ENCODE measurements around the gene GHITM. TPM values are rescaled to one million over a fixed set of nuclear protein-coding genes. Genes with fewer than 3 reads are reported as not detected.
A peak's percentile ranks its signal among the peaks of the same experiment; 100 is the strongest.

GHITM gene
- total RNA-seq, 1 donor from 2014 or later, result 114 TPM

DNA sequence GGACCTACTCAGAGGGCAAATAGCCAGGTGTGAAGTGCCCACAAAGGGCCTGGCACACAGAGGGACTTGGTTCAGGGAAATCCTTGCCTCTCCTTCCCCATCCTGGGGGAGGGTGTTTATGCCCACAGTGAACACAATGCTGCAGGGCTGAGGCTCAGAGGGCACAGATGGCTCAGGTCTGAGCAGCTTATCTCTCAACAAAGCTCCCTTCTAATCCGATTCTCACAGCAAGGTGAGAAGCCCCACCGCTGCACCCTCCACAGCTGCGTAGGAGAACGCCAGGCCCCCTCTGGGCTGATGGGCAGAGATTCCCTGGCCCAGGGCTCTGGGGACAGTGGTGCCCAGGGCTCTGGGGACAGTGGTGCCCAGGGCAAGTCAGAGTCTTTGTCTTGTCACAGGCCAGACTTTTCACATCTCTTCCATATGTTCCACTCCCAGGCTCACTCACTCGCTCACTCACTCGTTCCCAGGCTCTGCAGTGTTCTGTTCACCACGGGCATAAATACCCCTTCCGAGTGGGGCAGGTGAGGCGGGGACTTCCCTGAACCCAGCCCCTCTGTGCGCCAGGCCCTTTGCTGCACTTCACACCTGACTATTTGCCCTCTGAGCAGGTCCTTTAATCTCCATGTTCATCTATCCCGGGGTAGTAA is 46.3 kb downstream of the GHITM start:
- Mint-ChIP-seq H3K9me3 (no peaks in the 10 kb centered on the region), H3K27me3 (peaks cover 20% of the 10 kb centered on the region), H3K4me3 (no peak overlapping the region), H3K4me1 (ENCODE audit: unreplicated experiment) (no peaks in the 10 kb centered on the region), H3K36me3 (no peaks in the 10 kb centered on the region), H3K27ac (no peak overlapping the region)
- no peak for DNase-seq (ENCODE audit: extremely low spot score, unreplicated experiment)
- TF ChIP-seq CTCF (conservative IDR thresholded peaks at IDR 0.05), result no peak

DNA sequence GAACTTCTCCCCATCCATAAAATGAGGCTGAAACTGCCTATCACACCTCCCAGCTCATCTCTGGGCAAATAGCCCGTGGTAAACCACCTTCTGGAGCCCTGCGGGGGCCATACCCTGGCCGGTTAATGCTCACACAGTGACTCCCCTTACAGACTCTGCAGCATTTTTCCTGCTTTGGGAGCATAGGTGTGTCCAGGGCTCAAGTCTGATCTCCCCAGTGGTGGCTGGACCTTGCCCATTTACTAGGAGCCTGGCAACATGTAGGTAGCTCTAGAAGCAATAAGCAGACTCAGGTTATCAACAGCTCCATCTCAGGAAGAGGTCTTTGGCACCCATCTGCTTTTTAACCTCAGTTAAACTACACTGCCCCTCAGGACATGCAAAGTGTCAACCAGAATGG is 49.5 kb downstream of the GHITM start:
- no peaks in the 10 kb centered on the region for H3K4me1 Mint-ChIP-seq (ENCODE audit: unreplicated experiment)
- peaks cover 44% of the 10 kb centered on the region for H3K27me3 Mint-ChIP-seq
- H3K4me3 Mint-ChIP-seq, result no peak overlapping the region
- H3K9me3 Mint-ChIP-seq, result no peaks in the 10 kb centered on the region
- DNase-seq (ENCODE audit: extremely low spot score, unreplicated experiment), result no peak
- H3K36me3 Mint-ChIP-seq, result no peaks in the 10 kb centered on the region
- TF ChIP-seq CTCF (conservative IDR thresholded peaks at IDR 0.05), result no peak
- H3K27ac Mint-ChIP-seq, result no peak overlapping the region

- H3K27ac Mint-ChIP-seq, result no peak overlapping the region
- H3K4me1 Mint-ChIP-seq (ENCODE audit: unreplicated experiment), result no peaks in the 10 kb centered on the region
- H3K27me3 Mint-ChIP-seq, result peaks cover 55% of the 10 kb centered on the region
- H3K36me3 Mint-ChIP-seq, result no peaks in the 10 kb centered on the region
- DNase-seq (ENCODE audit: extremely low spot score, unreplicated experiment), result no peak
- TF ChIP-seq CTCF (conservative IDR thresholded peaks at IDR 0.05), result no peak
- no peaks in the 10 kb centered on the region for H3K9me3 Mint-ChIP-seq
- H3K4me3 Mint-ChIP-seq, result no peak overlapping the region
Observed at GRCh38 chr10:84190621-84191020, 51.3 kb downstream of the GHITM start.

DNA sequence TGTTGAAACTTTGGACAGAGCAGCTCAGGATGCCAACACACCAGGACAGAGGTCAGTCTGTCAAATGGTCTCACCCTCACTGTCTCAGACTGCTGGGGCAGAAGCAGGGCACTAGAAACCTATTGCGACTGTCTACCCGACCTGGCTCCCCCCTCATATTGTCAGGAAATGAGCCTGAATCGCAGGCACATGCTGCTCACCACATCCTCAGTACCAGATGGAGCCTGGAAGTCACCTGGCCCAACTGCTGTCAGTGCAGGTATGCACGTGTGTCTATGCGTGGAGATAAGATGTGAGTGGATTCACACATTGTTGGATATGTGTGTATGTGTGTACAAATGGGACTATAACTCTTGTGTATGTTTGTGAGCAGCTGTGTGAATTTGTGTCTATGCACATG is 51.8 kb downstream of the GHITM start:
- no peak for DNase-seq (ENCODE audit: extremely low spot score, unreplicated experiment)
- Mint-ChIP-seq H3K4me1 (ENCODE audit: unreplicated experiment) (no peaks in the 10 kb centered on the region), H3K27ac (no peak overlapping the region), H3K4me3 (no peak overlapping the region), H3K9me3 (no peaks in the 10 kb centered on the region), H3K36me3 (no peaks in the 10 kb centered on the region), H3K27me3 (peaks cover 60% of the 10 kb centered on the region)
- TF ChIP-seq CTCF (conservative IDR thresholded peaks at IDR 0.05), result no peak

- H3K4me3 Mint-ChIP-seq, result peak overlapping the region; percentile 28
- TF ChIP-seq CTCF (conservative IDR thresholded peaks at IDR 0.05), result no peak
- H3K36me3 Mint-ChIP-seq, result no peaks in the 10 kb centered on the region
- H3K4me1 Mint-ChIP-seq (ENCODE audit: unreplicated experiment), result no peaks in the 10 kb centered on the region
- no peaks in the 10 kb centered on the region for H3K9me3 Mint-ChIP-seq
- DNase-seq (ENCODE audit: extremely low spot score, unreplicated experiment), result no peak
- peaks cover 82% of the 10 kb centered on the region for H3K27me3 Mint-ChIP-seq
- H3K27ac Mint-ChIP-seq, result no peak overlapping the region
Observed at GRCh38 chr10:84193327-84193726, 54.0 kb downstream of the GHITM start.
